HG02852 (cell line): ENCODE data around the gene KMT5B.

ENCODE experiments used
- ATAC-seq: cut with Tn5 transposase; IDR thresholded peaks from one replicate; pipeline ENCODE4 v1.9.1; 2021; ENCODE audit warnings: mild to moderate bottlenecking, moderate library complexity; ENCODE audit not compliant: unreplicated experiment

KMT5B gene

DNA sequence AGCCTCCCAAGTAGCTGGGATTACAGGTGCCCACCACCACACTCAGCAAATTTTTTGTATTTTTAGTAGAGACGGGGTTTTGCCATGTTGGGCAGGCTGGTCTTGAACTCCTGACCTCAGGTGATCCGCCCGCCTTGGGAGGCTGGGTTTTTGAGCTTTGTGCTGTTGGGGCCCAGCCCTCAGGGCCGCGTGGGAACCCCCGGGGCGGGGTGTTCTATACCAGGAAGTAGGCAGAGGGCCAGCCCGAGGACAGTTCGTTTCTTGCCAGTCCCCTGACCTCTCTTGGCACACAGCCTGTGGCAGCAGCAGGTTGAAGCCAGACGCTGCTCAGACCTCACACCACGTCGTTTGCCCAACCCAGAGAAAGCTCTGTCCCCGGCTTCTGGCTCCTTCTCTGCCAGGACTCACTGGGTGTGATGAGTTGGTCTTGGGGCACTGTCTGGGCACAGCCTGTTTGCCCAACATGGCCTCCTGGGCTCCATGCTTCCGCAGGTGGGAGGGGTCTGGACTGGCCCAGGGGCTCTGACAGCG, 67.0 kb downstream of the KMT5B start:
- ATAC-seq = no peak

DNA sequence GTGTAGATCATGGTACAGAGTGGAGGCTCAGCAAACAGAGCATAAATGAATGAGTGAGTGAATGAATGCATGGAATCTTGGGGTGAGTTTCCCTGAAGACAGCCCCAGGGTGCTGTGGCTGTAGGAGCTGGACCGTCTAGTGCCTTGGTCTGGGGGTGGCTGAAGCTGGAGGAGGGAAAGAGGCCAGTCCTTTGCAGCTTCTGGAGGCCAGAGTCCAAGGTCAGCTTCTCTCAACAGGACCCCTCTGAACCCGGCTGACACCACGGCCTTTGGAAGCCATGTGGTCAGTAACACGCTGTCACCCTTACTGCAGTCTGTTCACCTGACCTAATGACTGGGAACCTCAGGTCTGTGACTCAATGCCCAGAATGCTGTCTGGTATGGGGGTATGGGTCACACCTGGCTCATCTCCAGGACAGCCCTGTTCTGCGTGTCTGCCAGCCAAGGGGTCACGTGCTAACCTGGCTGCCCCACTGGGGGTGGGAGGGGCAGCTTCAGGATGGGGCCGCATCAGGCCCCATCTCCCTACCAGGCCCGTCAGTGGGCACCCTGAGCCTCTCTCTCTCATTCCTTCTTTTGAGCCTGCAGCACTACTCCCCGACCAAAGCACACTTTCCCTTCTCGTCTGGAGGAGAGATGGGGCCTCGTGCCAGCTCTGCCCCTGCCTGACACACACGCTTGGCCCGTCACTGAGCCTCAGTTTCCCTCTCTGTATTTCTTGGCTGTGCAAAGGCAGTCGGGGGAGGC, 67.8 kb downstream of the KMT5B start:
- ATAC-seq = no peak

- no peak for ATAC-seq
Observed at GRCh38 chr11:68143310-68143689, 69.8 kb downstream of the KMT5B start.

DNA sequence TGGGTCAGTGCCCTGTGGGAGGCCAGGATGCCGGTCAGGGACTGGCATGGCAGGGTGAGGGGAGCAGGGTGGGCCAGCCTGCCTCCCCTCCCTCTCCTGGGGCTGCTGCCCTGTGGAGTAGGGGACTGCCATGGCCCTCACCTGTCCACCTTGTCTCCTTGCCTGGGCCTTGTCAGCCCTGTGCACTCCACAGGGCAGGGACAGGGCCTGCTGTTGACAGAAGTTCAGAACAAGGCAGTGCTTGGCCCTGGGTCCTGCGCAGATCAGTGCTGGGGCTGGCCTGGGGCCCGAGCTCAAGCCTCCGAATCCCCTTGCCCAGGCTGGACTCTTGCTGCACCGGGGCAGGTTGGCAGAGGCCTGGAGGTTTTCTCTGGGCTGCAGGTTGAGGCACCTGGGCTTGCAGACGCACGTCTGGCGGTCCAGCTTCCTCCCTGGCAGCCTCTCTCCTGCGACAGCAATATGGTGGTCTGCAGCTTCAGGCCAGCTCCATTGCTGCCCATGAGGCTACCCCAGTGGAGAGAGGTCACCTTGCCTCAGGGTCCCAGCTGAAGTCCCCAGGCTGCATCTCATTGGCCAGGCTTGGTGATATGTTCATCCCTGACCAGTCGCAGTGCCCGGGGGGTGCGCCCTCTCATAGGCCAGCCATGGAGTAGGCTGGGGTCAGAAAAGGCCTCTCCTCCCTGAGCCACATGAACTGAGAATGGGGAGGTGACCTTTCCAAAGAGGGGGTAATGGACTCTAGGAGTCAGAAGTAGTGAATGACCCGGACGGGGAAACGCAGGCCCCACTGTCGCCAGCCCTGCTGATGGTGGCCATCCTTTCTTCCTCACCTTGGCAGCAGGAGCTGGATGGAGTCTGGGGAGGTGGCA, 70.4 kb downstream of the KMT5B start:
- no peak for ATAC-seq

DNA sequence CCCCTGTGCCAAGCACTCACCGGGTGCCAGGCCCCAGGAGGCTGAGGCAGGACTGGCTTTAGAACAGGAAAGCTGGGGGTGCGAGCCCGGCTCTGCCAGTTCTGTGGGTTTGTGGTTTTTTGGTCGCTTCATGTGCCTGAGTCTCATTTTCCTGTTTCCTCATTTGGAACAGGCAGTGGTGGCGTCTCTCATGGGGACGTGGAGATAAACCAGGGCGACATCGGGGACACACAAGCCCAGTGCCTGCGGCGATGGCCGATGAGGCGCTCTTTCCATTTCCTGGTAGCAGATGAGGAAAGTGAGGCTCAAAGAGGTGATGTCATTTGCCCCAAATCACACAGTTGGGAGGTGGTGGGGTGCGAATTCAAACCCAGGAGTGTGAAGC, 71.1 kb downstream of the KMT5B start:
- ATAC-seq = no peak

DNA sequence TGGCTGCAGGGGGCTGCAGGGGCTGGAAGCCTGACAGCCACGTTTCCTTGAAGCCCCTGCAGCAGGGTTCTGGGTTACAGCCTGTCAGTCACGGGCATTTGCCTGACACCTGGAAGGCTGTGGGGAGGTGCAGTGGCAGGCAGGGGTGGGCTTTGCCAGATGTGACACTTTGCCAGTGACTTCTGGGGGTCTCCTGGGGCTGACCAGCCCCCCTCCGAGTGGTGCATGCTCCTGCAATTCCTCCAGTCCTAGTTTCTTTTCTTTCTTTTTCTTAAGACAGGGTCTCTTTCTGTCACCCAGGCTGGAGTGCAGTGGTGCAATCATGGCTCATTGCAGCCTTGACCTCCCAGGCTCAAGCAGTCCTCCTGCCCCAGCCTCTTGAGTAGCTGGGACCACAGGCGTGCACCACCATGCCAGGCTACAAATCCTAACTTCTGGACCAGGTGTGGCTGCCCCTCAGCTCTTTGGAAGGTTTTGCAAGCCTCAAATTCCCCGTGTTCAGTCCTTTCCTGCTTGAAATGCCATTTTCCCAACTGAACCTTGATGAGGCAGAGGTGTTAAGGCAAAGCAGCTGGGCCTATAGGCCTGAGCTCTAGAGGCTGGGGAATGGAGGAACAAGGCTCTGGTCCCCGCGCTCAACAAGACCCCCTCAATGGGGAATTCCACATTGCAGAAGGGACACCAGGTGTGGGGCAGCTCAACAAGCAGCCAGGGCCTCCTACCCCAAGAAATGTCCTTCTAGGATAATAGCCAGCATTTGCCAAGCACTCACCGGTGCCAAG, 71.7 kb downstream of the KMT5B start:
- ATAC-seq = no peak

GRCh38 chr11:68140496-68141245, 72.4 kb downstream of the KMT5B start:
- ATAC-seq = no peak

GRCh38 chr11:68138237-68138636, 74.9 kb downstream of the KMT5B start:
- ATAC-seq = no peak

GRCh38 chr11:68137833-68138232, 75.3 kb downstream of the KMT5B start:
- no peak for ATAC-seq

DNA sequence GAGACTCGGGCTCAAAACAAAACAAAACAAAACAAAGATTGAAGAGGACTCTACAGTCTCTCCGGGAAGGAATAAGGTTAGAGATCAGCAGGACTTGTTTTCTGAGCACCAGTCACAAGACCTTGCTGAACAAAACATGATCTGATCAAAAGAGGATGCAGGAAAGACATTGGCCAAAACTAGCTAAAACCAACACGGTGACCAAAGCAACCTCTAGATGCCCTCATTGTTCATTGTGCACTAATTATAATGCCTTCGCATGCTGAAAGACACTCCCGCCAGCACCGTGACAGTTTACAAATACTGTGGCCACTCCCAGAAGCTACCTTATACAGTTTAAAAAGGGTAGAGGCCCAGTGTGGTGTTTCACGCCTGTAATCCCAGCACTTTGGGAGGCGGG, 76.2 kb downstream of the KMT5B start:
- ATAC-seq = no peak

DNA sequence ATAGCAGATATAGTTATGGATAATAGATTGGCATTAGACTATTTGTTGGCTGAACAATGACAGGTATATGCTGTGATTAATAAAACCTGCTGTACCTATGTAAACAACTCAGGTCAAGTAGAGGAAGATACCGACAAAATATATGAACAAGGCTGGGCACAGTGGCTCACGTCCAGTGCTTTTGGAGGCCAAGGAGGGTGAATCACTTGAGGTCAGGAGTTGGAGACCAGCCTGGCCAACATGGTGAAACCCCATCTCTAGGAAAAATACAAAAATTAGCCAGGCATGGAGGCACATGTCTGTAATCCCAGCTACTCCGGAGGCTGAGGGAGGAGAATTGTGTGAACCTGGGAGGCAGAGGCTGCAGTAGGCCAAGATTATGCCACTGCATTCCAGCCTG, 77.9 kb downstream of the KMT5B start:
- no peak for ATAC-seq

- ATAC-seq = no peak
Observed at GRCh38 chr11:68133761-68134160, 79.3 kb downstream of the KMT5B start.

- ATAC-seq = no peak
Observed at GRCh38 chr11:68130121-68130520, 83.0 kb downstream of the KMT5B start.

DNA sequence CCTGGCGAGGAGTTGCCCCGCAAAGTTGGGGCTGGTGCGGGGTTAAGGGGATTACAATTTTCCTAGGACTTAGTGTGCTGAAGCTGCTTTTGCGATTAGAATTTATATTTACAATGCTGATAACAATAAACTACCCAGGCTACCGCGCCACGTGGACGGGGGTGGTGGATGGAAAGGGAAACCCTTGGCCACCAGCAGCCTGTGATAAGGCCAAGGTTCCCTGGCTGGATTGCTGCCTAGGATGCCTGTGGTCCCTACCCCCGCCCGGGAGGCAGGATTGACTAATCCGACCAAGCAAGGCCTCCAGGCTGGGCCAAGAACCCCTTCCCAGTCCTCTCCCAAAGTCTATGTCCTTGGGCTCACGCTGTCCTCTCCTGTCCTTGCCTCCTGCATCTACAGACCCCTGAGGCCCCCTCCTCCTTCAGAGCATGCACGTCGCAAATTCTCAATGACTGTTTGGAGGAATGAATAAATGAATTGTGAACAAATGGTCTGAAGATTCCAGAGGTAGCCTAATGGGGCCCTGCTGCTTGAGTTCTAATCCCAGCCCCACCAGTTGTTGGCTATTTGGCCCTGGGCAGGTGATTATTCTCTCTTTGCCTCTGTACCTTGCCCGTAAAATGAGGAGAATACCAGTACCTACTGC, 84.3 kb downstream of the KMT5B start:
- ATAC-seq = no peak

GRCh38 chr11:68127714-68128681, 85.1 kb downstream of the KMT5B start:
- ATAC-seq = no peak

DNA sequence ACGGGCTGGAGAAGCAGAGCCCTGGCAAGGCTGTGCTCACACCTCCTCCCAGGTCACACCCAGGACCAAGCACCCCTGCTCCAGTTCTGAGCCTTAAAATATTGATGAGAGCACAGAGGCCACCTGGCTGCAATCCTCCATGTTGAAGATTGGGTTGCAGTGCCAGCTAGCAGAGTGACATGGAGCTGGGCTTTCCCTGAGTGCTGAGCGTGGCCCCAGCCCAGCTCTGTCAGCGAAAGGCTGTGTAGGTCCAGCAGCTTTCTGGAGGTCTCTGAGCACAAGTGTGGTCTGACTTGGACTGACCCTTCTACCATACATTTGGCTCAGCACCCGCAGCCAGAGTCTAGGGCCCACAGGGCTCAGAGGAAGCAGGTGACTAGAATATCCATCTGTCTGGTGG, 87.9 kb downstream of the KMT5B start:
- ATAC-seq = no peak

DNA sequence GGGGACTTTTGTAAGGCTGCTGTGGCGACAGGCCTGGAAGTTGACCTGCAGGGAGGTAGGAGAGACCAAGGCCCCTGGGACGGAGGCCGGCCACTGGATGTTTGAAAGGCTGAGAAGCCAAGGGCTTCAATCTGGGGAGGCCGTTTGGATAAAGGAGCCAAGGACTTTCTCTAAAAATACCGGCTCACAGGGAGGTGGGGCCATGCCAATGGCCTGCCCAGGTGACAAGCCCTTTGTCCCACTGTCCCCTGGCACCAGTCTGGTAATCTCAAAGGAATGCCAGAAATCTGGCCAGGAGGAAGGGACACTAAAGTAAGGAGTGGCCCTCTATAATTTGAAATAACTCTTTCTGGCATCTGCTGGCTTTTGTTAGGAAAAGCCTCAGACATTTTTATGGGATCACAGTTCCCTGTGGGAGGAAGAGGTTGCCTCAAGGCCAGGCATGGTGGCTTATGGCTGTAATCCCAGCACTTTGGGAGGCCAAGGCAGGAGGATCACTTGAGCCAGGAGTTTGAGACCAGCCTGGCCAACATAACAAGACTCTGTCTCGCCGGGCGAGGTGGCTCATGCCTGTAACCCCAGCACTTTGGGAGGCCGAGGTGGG, 90.1 kb downstream of the KMT5B start:
- no peak for ATAC-seq

- ATAC-seq = peak; percentile 82
Observed at GRCh38 chr11:68121067-68121899, 91.8 kb downstream of the KMT5B start, which contains the start of gene CHKA. CHKA (minus strand) TSS chr11:68121388; CDS start chr11:68121177, 211 bp downstream.
